Activated CD4-positive, alpha-beta T cell treated with anti-CD3 and anti-CD28 coated beads, Interleukin-2, amount 50 U/mL, for 4 hours (primary cell): ENCODE measurements around the gene CD55.

Experiments
- DNase-seq, 2 experiments: peaks; one replicate each; pipeline ENCODE4 v3.0.0-alpha.2; 2020

The CD55 gene, protein sequence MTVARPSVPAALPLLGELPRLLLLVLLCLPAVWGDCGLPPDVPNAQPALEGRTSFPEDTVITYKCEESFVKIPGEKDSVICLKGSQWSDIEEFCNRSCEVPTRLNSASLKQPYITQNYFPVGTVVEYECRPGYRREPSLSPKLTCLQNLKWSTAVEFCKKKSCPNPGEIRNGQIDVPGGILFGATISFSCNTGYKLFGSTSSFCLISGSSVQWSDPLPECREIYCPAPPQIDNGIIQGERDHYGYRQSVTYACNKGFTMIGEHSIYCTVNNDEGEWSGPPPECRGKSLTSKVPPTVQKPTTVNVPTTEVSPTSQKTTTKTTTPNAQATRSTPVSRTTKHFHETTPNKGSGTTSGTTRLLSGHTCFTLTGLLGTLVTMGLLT

DNA sequence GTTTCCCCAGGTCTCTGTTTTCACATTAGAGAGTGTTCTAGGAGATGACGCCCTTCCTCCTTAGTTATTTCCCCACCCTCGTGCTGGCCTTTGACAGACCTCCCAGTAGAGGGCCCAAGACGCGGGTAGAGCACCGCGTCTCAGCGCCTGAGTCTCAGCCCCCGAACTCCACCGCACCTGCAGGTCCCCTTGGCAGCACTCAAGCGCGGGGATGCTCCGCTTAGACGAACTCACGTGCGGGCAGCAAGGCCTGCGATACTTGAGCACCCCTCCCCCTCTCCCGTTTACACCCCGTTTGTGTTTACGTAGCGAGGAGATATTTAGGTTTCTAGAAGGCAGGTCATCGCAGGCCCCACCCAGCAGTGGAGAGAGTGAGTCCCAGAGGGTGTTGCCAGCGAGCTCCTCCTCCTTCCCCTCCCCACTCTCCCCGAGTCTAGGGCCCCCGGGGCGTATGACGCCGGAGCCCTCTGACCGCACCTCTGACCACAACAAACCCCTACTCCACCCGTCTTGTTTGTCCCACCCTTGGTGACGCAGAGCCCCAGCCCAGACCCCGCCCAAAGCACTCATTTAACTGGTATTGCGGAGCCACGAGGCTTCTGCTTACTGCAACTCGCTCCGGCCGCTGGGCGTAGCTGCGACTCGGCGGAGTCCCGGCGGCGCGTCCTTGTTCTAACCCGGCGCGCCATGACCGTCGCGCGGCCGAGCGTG lies at the start of gene CD55:
TSS of gene CD55 (plus strand) at position 600 of the 711 bp plus-strand sequence. CDS start at position 688, 88 bp downstream.
- peak; percentile 97 to 98 for DNase-seq

DNA sequence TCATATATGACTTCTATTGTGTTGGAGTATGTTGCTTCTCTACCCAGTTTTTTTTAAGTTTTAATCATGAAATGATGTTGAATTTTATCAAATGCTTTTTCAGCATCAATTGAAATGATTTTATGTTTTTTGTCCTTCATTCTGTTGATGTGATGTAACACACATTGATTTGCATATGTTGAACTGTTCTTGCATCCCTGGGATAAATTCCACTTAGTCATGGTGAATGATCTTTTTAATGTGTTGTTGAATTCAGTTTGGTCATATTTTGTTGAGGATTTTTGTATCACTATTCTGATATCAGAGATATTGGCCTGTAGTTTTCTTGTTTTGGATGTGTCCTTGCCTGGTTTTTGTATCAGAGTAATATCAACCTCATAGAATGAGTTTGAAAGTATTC lies 46.6 kb upstream of the CD55 start:
- no peak for DNase-seq

DNA sequence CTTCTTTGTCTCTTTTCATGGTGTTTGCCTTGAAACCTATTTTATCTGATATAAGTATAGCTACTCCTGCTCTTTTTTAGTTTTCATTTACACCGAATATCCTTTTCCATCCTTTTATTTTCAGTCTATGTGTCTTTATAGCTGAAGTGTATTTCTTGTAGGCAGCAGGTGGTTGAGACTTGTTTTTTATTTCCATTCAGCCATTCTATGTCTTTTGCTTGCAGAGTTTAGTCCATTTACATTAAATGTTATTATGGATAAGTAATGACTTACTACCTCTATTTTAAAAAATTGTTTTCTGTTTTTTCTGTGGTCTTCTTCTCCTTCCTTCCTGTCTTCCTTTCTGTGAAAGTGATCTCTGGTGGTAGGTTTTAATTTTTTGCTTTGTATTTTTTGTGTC lies 45.0 kb upstream of the CD55 start:
- no peak for DNase-seq

DNA sequence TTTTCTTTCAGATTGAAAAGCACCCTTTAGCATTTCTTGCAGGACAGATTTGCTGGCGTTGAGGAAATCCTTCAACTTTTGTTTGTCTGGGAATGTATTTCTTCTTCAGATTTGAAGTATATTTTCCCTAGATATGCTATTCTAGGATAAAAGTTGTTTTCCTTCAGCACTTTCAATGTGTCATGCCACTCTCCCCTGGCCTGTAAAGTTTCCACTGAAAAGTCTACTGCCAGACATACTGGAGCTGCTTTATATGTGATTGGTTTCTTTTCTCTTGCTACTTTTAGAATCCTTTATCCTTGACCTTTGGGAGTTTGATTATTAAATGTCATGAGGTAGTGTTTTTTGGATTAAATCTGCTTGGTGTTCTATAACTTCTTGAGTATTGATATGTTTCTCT lies 44.2 kb upstream of the CD55 start:
- no peak for DNase-seq

DNA sequence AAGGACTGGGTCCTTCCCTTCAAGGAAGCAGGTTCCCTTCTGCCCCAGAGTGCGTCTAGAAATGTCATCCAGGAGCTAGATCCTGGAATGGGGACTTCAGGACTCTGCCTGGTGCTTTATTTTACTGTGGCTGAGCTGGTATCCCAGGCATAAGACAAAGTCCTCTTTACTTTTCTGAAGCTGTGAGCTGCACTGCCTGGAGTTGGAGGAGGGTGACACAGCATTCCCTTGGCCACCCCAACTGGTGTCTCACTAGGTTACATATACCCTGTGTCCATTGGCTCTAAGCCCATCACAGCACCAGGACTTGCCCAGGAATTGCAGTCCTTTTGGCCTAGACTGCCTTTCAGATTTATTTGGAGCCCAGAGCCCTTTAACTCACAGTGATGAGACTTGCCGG lies 41.8 kb upstream of the CD55 start:
- DNase-seq = no peak

DNA sequence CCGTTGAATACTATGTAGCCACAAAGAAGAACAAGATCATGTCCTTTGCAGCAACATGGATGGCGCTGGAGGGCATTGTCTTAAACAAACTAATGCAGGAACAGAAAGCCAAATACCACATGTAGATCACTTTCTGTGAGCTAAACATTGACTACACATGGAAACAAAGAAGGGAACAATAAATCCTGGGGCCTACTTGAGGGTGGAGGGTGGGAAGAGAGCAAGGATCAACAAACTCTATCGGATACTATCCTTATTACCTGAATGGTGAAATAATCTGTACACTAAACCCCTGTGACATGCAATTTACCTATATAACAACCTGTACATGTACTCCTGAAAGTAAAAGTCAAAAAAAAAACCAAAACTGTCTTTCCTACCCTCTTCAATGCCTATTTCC lies 40.8 kb upstream of the CD55 start:
- no peak for DNase-seq

DNA sequence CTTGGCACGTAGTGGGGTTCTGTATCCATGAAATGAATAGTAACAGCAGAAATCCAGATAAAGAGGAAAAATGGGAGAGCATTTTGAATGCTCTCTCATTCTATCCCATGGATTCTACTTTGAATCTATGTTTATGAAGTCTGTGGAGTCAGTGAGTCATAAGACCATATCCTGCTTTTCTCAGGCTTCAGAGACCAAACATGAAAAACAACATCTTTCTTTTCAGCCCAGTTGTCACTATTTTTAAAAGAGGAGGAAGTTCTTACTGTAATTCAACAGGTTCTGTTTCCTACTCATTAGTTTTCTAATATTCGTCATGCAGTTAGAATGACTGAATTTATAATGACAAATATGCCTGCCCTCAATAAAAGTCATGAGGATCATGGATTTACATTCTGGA lies 39.4 kb upstream of the CD55 start:
- DNase-seq = no peak

DNA sequence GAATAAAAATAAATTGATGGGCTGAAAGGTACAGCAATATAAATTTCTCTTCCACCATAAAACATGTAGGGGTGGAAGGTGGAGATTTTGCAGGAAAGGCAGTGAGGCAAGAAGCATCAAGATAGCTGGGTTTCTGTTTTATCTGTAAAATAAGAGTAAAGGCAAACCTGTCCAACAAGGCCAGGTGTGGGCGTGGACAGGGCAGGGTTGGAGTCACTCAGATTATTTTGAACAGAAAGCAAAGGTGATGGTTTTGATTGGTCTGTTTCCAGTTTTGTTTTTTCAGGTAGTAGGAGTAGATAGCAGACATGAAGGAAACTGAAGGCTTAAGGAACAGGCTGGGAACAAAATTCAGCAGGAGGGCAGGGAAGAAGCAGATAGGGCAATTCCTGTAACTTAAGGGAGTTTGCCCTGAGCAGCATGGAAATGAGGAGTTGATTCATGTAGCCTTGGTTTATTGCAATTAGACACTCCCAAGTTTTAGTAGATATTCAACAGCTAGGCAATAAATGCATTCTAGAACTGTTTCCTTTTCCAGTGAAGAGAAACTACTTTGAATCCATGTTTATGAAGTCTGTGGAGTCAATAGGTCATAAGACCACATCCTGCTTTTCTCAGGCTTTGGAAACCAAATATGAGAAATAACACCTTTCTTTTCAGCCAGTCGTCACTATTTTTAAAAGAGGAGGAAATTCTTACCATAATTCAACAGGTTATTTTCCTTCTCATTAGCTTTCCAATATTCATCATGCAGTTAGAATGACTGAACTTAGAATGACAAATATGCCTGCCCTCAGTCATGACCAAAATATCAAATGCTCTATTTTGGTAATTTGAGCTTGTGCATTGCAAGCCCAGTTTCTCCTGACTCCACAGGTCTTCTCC lies 38.7 kb upstream of the CD55 start:
- DNase-seq = no peak

DNA sequence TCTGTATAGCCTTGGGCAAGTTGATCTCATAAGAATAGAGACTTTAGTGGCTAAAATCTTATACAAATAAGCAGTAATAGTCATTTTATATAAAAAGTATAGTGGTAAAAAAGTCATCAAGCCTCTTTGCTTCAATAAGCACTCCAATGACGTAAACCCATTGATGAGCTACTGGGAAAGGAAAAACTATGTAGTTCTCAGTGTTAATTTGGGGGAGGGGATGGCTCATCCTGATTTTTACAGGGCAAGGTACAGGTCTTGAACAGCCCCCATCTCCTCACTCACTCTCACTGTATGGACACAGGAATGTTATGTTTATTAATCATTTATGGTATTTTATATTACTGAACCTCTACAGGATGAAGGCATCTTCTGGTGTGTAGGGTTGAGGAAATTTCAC lies 38.1 kb upstream of the CD55 start:
- no peak for DNase-seq

DNA sequence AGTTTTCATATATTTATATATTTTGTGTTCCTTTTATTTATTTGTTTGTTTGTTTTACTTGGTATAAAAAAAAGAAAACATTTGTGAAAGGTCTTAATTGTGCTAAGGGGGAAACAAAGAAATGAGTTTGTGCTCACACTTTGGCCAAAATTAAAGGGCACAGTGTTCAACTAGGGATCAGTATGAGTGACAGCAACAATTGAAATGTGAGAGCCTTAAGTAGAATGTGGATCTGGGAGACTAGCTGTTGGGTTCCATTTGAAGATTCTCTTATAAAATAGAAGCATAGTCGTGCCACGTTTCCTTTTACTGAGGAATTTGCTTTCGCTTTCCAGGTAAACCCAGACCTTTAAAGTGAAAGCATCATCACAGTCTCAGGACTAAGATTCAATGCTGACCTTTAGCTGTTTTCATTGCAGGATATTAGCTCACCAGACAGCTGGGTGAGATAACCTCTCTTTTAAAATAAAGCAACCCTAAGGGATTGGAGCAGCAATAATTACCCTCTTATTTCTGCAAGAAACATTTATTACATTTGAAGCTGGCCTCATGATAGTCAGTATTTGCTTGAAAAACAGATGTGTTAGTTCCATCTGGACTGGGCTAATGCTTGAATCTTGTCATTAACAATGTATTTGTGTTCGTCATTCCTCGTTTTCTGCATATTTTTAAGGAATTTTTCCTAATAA lies 37.1 kb upstream of the CD55 start:
- DNase-seq = no peak

DNA sequence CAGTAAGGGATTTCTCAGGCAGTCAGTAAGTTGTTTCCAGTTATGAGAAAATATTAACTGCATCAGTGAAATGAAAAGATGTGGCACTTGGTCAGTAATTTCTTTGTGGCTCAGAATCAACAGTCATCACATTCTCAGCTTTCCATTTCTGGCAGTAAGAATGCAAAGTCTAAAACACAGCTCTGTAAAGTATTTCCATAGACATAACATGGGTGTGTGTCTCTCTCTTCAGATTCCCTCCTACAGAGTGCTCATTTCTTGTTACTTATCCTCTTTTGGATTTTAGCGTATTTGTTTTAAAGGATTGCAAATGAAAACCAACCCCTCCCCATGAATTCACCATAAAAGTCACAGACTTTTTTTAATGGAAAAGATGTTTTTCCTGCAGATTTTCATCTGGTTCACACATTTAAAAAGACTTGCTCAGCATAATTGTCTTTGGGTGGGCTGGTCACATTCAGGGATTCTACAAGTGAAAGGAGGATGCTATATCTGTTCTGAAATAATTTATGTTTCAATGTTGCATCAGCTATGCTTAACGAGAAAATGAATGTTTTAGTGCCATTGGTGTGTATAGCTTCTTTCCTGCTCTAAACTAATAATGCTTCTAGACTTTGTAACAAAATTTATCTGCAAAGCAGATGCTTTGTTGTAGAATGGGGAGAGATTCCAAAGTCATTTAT lies 34.6 kb upstream of the CD55 start:
- DNase-seq = no peak

DNA sequence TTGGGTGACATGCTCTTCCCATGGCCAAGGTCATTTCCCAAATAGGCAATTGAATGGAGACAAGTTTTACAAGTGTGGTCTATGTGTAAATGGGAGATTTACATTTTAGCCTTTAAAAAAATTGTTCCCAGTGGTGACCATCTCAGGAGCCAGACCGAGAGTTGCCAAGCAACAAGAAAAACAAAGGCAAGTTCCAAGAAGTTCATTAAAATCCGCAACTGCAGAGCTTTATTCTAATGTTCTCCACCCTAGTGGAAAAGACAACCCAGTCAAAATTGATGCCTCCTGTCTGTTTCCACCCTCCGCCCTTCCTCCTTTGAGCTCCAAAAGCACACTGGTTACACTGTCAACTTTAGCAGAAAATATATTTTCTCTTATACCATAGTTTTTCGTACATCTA lies 33.2 kb upstream of the CD55 start:
- DNase-seq = no peak

DNA sequence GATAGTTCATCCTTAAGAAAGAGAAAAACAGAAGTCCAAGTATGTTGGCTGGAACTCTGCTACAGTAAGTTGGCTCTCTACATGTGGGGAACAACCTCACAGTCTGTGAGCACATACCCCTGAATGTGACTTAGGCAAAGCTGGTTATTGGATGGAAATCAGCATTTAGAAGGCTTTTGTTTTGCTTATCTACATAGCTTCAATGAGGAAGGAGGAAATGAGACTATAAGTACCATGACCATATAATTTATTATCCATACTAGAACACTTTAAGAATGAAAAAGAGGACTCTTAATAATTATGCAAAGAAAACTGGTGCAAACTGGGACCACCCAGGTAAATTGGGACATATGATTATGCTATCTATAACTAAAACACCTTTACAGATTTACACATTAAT lies 31.7 kb upstream of the CD55 start:
- no peak for DNase-seq

DNA sequence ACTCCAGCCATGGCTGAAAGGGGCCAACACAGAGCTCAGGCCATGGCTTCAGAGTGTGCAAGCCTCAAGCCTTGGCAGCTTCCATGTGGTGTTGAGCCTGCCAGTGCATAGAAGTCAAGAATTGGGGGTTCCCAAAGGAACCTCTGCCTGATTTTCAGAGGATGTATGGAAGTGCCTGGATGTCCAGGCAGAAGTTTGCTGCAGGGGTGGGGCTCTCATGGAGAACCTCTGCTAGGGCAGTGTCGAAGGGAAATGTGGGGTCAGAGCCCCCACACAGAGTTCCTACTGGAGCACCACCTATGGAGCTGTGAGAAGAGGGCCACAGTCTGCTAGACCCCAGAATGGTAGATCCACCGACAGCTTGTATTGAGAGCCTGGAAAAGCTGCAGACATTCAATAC lies 29.8 kb upstream of the CD55 start:
- no peak for DNase-seq

DNA sequence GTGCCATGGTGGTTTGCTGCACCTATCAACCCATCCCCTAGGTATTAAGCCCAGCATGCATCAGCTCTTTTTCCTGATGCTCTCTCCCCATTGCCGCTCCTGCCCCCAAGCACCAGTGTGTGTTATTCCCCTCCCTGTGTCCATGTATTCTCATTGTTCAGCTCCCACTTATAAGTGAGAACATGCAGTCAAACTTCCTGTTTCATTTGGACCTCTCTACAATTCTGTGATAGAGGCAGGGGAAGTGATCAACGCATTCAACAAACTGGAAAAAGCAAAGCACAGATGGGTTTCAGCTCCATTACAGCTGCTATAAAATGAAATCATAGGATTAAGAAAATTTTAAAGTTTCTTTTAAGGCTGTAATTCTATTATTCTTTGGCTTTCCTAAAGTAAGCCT lies 23.3 kb upstream of the CD55 start:
- DNase-seq = no peak

DNA sequence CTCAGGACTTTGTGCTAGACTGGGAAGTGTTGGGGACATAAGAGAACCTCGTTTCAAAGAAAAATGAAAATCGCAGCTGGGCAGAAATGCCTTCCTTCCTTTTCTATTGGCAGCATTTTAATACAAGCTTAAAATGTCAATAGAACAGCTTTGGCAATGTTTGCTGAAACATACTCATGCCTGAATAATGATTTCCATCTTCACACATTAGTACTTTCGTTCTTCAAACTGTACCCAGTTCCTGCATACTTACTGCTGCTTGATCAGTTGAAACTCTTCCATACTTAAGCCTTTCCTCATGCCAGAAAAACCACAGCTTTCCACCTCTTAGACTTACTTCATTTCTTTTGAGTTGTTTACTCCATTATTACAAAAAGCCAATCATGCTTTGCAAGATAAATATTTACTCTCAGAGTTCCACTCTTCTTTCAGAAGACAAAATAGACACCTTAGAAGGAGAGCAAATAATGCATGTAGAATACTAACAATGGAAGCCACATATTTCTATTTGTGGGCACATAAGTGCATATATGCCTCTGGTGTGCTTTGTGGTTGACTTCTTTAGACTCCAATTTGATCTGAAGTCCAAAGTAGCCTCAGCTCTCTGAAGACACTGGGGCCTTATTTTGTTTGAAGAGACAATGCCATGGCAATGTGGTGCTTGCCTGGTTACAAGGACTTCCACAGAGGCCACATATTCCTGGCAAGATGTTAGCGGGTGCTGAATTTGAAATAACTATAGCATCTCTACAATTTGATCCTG lies 22.7 kb upstream of the CD55 start:
- DNase-seq = no peak

DNA sequence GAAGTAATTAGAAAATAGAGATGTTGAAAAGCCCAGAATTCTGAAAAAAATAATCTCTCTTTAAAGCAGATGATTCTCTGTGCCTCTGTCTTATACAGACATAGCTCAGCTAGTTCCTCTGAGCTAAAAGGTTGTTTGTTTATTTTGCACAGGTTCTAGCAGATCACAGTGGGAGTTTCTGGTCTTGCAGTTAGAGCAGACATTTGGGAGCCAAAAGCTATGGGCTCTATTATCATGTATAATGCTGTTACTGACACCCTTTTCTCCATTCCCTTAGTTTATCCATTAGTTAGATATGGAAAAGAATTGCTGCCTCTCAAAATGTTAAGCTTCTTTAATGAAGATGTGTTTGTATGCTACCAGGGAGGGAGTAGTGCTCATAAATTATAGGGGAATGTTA lies 20.5 kb upstream of the CD55 start:
- no peak for DNase-seq

DNA sequence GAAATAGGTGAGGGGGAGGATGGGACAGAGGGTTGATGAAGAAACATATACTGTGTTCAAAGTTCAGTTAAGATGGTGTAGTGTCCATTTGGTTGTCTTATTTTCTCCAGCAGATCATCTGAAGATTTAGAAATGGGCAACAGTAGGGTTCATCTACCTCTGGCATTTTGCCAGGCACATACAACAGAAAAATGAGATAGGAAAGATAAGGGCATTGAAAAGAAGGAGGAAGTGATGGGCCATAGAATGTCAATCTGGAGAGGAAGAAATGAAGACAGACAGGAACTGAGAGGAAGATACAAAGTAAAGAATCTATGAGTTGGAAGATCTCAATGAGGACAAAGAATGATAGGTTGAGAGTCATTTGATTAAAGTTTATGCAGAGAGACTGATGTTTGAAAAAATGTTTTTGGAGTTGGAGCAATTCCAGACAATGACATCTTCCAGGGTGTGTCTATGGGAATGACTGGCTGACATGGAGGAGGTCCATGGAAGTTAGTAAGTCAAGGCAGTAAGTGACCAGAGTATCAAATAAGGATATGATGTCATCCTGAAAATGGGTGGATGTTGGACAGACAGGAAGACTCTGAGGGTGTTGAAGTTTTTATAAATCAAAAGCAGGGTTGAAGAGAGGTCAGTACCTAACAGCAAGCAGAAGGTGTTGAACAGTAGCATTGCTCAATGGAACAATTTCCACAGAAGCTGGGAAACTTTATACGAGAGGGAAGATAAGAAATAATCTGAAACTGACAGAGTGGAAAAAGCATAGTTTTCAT lies 18.7 kb upstream of the CD55 start:
- DNase-seq = no peak

DNA sequence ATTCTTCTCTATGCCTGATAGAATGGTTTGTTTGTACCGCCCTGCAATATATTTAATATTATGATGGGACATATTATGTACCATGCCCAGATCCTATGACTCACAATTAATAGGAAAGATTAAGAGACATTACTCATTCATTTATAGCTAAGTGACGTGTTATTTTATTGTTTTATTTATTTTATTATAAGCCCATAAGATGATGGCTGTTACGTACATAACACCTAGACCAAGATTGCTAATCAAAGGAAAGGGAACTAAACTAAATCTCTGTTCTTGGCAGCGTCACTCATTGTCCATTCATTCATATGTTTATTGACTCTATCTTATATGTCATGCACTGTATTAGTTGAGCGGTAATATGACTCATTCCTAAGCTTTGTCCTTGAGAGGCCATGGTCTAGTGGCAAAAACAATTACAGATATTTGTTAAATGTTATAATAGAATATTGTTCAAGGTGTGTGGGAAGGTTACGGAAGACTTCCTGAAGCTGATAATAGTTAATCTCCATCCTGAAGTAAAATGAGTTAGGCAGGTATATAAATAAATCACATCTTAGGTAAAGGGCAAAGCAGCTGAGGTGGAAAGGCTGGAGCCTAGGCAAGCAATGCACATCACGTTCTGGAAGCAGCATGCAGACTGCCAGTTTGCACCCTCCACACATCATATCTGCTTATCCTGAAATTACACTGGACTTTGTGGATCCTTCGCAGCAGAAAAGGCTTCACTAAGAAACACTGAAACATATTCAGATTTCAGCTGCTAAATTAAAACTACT lies 16.6 kb upstream of the CD55 start:
- DNase-seq = no peak

DNA sequence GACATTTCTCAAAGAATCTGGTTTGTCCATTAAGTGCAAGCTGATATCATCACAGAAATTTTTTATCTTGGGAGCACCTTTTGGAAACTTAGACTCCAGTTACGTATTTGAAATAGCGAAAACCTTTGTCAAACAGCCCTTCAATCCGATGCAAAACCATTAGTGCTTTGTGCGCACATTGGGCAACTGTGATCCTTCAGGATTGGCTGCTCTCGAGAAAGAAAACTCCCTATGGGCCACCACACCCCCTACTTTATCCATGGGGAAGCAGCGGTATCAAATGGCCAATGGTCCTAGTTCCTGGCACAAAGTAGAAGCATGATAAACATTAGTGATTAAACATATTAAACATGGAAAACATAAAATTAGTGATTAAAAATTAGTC lies 16.0 kb upstream of the CD55 start:
- no peak for DNase-seq
